Neural cell (in vitro differentiated cells): ENCODE measurements around the gene ZDHHC21. TPM values are rescaled to one million over a fixed set of nuclear protein-coding genes. Genes with fewer than 3 reads are reported as not detected.

ENCODE experiments used
- H2AFZ ChIP-seq: fragments of 200-600, 300-800 bp; sonication (generic), shearing (Covaris generic); 2 replicates; pipeline ENCODE4 v1.6.0; 2014; ENCODE audit warnings: low read depth, mild to moderate bottlenecking, antibody characterized with exemption, low read length, moderate library complexity
- H3F3A ChIP-seq: fragments of 200-600 bp; shearing (Covaris generic); 2 replicates; pipeline ENCODE4 v1.6.1; 2016; ENCODE audit warnings: mild to moderate bottlenecking, moderate library complexity, mixed read lengths, antibody characterized with exemption, low read length; ENCODE audit not compliant: insufficient read depth, poor library complexity, severe bottlenecking
- H3K27ac ChIP-seq: fragments of 200-600, 300-800 bp; sonication (generic), shearing (Covaris generic); 2 replicates; pipeline ENCODE4 v1.5.1; 2014; ENCODE audit warnings: mild to moderate bottlenecking, low read length, moderate library complexity
- H3K27me3 ChIP-seq: fragments of 300-800, 200-600 bp; sonication (generic), shearing (Covaris generic); 2 replicates; pipeline ENCODE4 v1.6.0; 2014; ENCODE audit warnings: mild to moderate bottlenecking, low read depth, low read length, moderate library complexity; ENCODE audit not compliant: insufficient read depth
- H3K36me3 ChIP-seq: fragments of 300-800, 200-600 bp; sonication (generic), shearing (Covaris generic); 2 replicates; pipeline ENCODE4 v1.5.1; 2014; ENCODE audit warnings: mild to moderate bottlenecking, antibody characterized with exemption, low read length, moderate library complexity; ENCODE audit not compliant: insufficient read depth
- H3K4me2 ChIP-seq: fragments of 300-800, 200-600 bp; sonication (generic), shearing (Covaris generic); 2 replicates; pipeline ENCODE4 v1.6.0; 2014; ENCODE audit warnings: mild to moderate bottlenecking, low read length
- H3K4me3 ChIP-seq: fragments of 300-800, 200-600 bp; sonication (generic), shearing (Covaris generic); 2 replicates; pipeline ENCODE4 v1.5.1; 2014; ENCODE audit warnings: mild to moderate bottlenecking, low read length, moderate library complexity
- H3K79me2 ChIP-seq: fragments of 200-600 bp; shearing (Covaris generic); replicated peaks from 2 replicates; pipeline ENCODE4 v1.6.0; 2014; ENCODE audit warnings: mild to moderate bottlenecking, low read length, moderate library complexity; ENCODE audit not compliant: insufficient read depth
- H3K9ac ChIP-seq: fragments of 300-800, 200-600 bp; sonication (generic), shearing (Covaris generic); 2 replicates; pipeline ENCODE4 v1.6.1; 2016; ENCODE audit warnings: mild to moderate bottlenecking, low read length, mixed read lengths
- H3K9me2 ChIP-seq: fragments of 200-600 bp; shearing (Covaris generic); 2 replicates; pipeline ENCODE4 v1.6.1; 2016; ENCODE audit warnings: mild to moderate bottlenecking, low read length, mixed read lengths; ENCODE audit not compliant: insufficient read depth
- H3K9me3 ChIP-seq: fragments of 200-600, 300-800 bp; sonication (generic), shearing (Covaris generic); 2 replicates; pipeline ENCODE4 v1.6.1; 2016; ENCODE audit warnings: mild to moderate bottlenecking, mixed run types, low read length, moderate library complexity, mixed read lengths
- H4K20me1 ChIP-seq: fragments of 200-600 bp; shearing (Covaris generic); 2 replicates; pipeline ENCODE4 v1.6.1; 2016; ENCODE audit warnings: mild to moderate bottlenecking, mixed run types; ENCODE audit not compliant: insufficient read depth
- EP300 ChIP-seq: fragments of 450-650 bp; conservative IDR thresholded peaks from 2 replicates; pipeline ENCODE4 v1.6.1; 2014; ENCODE audit warnings: antibody characterized with exemption, mild to moderate bottlenecking, moderate library complexity; ENCODE audit not compliant: poor library complexity, severe bottlenecking
- EZH2 ChIP-seq: fragments of 200-600, 300-800 bp; shearing (Covaris generic), sonication (generic); IDR thresholded peaks from 2 replicates; pipeline ENCODE4 v1.6.1; 2014; ENCODE audit warnings: antibody characterized with exemption, low read length, borderline replicate concordance, mild to moderate bottlenecking; ENCODE audit not compliant: insufficient read depth, poor library complexity, severe bottlenecking
- MXI1 ChIP-seq: fragments of 450-650 bp; conservative IDR thresholded peaks from 2 replicates; pipeline ENCODE4 v1.6.1; 2014; ENCODE audit warnings: antibody characterized with exemption, mild to moderate bottlenecking; ENCODE audit not compliant: poor library complexity, severe bottlenecking
- POLR2AphosphoS5 ChIP-seq: IDR thresholded peaks from 2 replicates; pipeline ENCODE4 v1.6.1; 2012
- RAD21 ChIP-seq: fragments of 450-650 bp; conservative IDR thresholded peaks from 2 replicates; pipeline ENCODE4 v1.6.1; 2014; ENCODE audit warnings: antibody characterized with exemption, mild to moderate bottlenecking, moderate library complexity
- REST ChIP-seq: IDR thresholded peaks from 2 replicates; pipeline ENCODE4 v1.6.1; 2012; ENCODE audit warnings: borderline replicate concordance
- SMC3 ChIP-seq: fragments of 450-650 bp; conservative IDR thresholded peaks from 2 replicates; pipeline ENCODE4 v1.6.1; 2014; ENCODE audit warnings: antibody characterized with exemption, mild to moderate bottlenecking, moderate library complexity; ENCODE audit not compliant: poor library complexity
- TAF1 ChIP-seq: IDR thresholded peaks from 2 replicates; pipeline ENCODE4 v1.6.1; 2012; ENCODE audit warnings: low read depth
- polyA plus RNA-seq: library from polyadenylated mRNA; depleted of rRNA; stranded (reverse); fragments of >200 nt; gene quantifications from 2 replicates; pipeline ENCODE4 v1.2.3, GENCODE V29; 2014
- TF ChIP-seq, protein P1 (sequence below): fragments of 450-650 bp; IDR thresholded peaks from 2 replicates; pipeline ENCODE4 v1.5.1; 2014; ENCODE audit warnings: antibody characterized with exemption, mild to moderate bottlenecking, moderate library complexity; ENCODE audit not compliant: poor library complexity, severe bottlenecking

Gene ZDHHC21
- polyA plus RNA-seq, 1 donor from 2014 or later, result 19.8 TPM

DNA sequence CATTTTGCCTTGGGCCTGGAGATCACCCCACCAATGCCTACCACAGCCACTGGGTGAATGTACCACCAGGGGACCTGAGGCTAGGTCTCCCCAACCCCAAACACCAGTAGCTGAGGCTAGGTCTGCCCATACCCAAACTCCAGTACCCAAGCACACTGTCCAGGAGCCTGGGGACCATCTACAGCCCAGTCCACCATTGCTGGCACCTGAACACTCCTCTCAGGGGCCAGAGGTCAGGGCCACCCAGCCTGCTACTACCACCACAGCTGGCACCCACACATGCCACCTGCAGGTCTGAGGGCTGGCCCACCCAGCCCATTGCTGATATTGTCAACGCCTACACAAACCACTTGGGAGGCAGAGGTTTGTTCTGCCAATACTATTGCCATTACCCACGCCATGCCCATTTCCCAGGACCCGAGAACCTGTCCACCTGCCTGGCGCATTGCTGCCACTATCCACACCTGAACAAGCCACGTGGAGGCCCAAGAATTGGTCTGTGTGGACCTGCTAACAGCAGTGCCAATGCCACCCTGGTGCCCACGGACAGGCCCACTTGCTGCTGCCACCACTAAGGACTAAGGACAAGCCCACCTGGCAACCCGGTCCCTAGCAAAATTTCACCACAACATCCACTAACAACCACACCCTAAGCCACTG lies 59.2 kb downstream of the ZDHHC21 start:
- no peak overlapping the region for H2AFZ ChIP-seq
- no peak overlapping the region for H3K9ac ChIP-seq
- no peak overlapping the region for H3K4me2 ChIP-seq
- H3K79me2 ChIP-seq, result peaks cover 4% of the 10 kb centered on the region
- H3K9me2 ChIP-seq, result no peaks in the 10 kb centered on the region
- H4K20me1 ChIP-seq, result no peaks in the 10 kb centered on the region
- H3K27ac ChIP-seq, result no peak overlapping the region
- no peaks in the 10 kb centered on the region for H3K36me3 ChIP-seq
- TF ChIP-seq RAD21 (no peak), MXI1 (no peak), POLR2AphosphoS5 (no peak), EZH2 (no peak), TAF1 (no peak), REST (no peak), EP300 (no peak), SMC3 (no peak)
- TF ChIP-seq, protein P1, sequence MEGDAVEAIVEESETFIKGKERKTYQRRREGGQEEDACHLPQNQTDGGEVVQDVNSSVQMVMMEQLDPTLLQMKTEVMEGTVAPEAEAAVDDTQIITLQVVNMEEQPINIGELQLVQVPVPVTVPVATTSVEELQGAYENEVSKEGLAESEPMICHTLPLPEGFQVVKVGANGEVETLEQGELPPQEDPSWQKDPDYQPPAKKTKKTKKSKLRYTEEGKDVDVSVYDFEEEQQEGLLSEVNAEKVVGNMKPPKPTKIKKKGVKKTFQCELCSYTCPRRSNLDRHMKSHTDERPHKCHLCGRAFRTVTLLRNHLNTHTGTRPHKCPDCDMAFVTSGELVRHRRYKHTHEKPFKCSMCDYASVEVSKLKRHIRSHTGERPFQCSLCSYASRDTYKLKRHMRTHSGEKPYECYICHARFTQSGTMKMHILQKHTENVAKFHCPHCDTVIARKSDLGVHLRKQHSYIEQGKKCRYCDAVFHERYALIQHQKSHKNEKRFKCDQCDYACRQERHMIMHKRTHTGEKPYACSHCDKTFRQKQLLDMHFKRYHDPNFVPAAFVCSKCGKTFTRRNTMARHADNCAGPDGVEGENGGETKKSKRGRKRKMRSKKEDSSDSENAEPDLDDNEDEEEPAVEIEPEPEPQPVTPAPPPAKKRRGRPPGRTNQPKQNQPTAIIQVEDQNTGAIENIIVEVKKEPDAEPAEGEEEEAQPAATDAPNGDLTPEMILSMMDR, result no peak
- peaks cover 3% of the 10 kb centered on the region for H3K9me3 ChIP-seq
- no peaks in the 10 kb centered on the region for H3K27me3 ChIP-seq
- H3K4me3 ChIP-seq, result no peak overlapping the region
- H3F3A ChIP-seq, result no peaks in the 10 kb centered on the region

DNA sequence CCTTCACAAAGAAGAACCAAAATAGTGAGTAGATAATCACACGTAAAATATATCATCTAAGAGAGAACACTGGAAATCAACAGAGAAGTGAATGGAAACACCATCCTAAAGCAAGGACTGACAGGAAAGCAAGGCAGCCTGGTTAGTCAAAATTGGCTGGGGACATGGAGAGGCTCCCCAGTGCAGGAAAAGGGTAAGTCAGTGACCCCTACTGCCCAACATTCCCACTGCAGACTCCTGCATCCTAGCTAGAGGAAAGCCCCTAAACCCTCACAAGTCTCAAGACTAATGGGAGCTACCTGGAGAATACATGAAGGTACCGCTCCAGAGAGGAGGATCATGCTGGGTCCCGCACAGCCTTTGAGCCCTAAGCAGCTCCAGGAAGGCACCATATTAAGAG lies 60.1 kb downstream of the ZDHHC21 start:
- Histone ChIP-seq H3F3A (no peaks in the 10 kb centered on the region), H3K27me3 (no peaks in the 10 kb centered on the region), H3K36me3 (no peaks in the 10 kb centered on the region), H3K9ac (no peak overlapping the region), H3K79me2 (peaks cover 4% of the 10 kb centered on the region), H3K4me3 (no peak overlapping the region), H3K9me3 (peaks cover 3% of the 10 kb centered on the region), H3K4me2 (no peak overlapping the region), H3K27ac (no peak overlapping the region), H4K20me1 (no peaks in the 10 kb centered on the region), H2AFZ (no peak overlapping the region), H3K9me2 (no peaks in the 10 kb centered on the region)
- TF ChIP-seq POLR2AphosphoS5 (no peak), RAD21 (no peak), REST (no peak), TAF1 (no peak), MXI1 (no peak), SMC3 (no peak), EP300 (no peak), EZH2 (no peak)
- TF ChIP-seq, protein P1, result no peak
